GM18861 (cell line): ENCODE results near the gene NPR3.

Experiments
- ATAC-seq: cut with Tn5 transposase; IDR thresholded peaks from one replicate; pipeline ENCODE4 v1.9.1; 2021; ENCODE audit not compliant: unreplicated experiment

The NPR3 gene

GRCh38 chr5:32710550-32711361 lies at the start of gene NPR3:
TSS of gene NPR3 (plus strand) at chr5:32711321. CDS start at chr5:32711777, 456 bp downstream.
- no peak for ATAC-seq

GRCh38 chr5:32664523-32664922 lies 46.6 kb upstream of the NPR3 start:
- ATAC-seq, result no peak

GRCh38 chr5:32668552-32668951 lies 42.6 kb upstream of the NPR3 start:
- no peak for ATAC-seq

GRCh38 chr5:32673272-32673671 lies 37.8 kb upstream of the NPR3 start:
- no peak for ATAC-seq

GRCh38 chr5:32677023-32677422 lies 34.1 kb upstream of the NPR3 start:
- ATAC-seq, result no peak

- no peak for ATAC-seq
Observed at GRCh38 chr5:32678472-32678871, 32.6 kb upstream of the NPR3 start.

- no peak for ATAC-seq
Observed at GRCh38 chr5:32679218-32679617, 31.9 kb upstream of the NPR3 start.

- no peak for ATAC-seq
Observed at GRCh38 chr5:32680183-32680582, 30.9 kb upstream of the NPR3 start.

- ATAC-seq, result no peak
Observed at GRCh38 chr5:32683125-32683524, 28.0 kb upstream of the NPR3 start.

- no peak for ATAC-seq
Observed at GRCh38 chr5:32684260-32684659, 26.9 kb upstream of the NPR3 start.

GRCh38 chr5:32686799-32687498 lies 24.2 kb upstream of the NPR3 start:
- ATAC-seq, result no peak

GRCh38 chr5:32687499-32687831 lies 23.7 kb upstream of the NPR3 start:
- no peak for ATAC-seq

GRCh38 chr5:32690153-32690552 lies 21.0 kb upstream of the NPR3 start:
- no peak for ATAC-seq

GRCh38 chr5:32690666-32691065 lies 20.5 kb upstream of the NPR3 start:
- no peak for ATAC-seq

- ATAC-seq, result no peak
Observed at GRCh38 chr5:32692036-32692746, 18.9 kb upstream of the NPR3 start.

- ATAC-seq, result no peak
Observed at GRCh38 chr5:32703957-32704356, 7.2 kb upstream of the NPR3 start.

- no peak for ATAC-seq
Observed at GRCh38 chr5:32707418-32707997, 3.6 kb upstream of the NPR3 start.

GRCh38 chr5:32708949-32709348 lies 2.2 kb upstream of the NPR3 start:
- no peak for ATAC-seq

GRCh38 chr5:32709750-32710549 lies 1.2 kb upstream of the NPR3 start:
- ATAC-seq, result no peak

- ATAC-seq, result no peak
Observed at GRCh38 chr5:32711362-32711680, 200 bp downstream of the NPR3 start.
